ENCODE measurements around the gene CCDC97.

Gene CCDC97

DNA sequence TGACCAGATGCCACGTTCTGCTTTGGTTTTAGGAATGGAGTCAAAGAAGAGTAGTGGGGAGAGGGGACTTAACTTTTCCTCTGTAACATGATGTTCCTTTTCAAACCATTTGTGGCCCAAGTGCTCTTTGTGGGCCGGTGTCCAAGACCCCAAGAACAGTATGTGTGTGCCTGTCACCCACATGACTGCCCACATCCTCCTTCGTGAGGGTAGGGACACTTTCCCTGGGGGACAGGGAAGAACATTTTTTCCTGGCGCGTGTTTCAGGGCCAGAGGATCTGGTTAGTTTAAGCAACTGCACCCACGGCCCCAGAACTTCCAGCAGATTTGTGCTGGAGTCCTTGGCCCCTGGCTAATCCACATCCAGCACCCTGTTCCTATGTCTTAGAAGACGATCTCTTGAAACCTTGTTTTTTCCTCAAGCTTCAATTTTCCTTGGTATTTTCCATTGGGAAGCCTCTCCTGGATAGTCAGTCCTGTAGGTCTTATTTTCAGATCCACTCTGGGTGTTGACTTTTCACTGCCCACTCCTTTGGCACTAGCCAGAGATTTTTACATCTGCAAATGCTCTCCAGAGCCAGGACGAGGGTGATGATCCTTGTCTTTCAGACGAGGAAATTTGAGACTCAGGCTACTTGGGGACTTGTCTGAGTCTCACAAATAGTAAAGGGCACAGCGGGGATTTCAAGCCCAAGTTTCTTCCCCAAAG, 10.8 kb upstream of the CCDC97 start:
- DNase-seq, result no peak

GRCh38 chr19:41299755-41300089, 10.2 kb upstream of the CCDC97 start:
- DNase-seq, result no peak

DNA sequence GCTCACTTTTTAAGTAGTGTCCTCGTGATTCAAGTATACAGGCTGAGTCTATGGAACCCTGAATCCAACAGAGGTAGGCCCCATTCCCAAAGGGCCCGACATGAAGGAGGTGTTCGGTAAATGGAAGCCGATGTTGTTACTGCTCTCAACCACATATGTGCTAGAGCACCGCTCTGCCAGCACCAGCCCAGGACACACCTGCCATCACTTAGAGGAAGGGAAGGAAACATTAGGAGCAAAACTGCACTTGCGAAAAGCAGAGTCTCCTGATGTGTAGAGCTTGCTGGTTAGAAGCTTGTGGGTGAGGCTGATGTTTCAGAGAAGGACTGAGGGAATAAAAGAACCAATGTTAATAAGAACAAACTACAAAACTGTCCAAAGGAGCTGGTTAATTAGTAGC, 9.4 kb upstream of the CCDC97 start:
- DNase-seq, result no peak

DNA sequence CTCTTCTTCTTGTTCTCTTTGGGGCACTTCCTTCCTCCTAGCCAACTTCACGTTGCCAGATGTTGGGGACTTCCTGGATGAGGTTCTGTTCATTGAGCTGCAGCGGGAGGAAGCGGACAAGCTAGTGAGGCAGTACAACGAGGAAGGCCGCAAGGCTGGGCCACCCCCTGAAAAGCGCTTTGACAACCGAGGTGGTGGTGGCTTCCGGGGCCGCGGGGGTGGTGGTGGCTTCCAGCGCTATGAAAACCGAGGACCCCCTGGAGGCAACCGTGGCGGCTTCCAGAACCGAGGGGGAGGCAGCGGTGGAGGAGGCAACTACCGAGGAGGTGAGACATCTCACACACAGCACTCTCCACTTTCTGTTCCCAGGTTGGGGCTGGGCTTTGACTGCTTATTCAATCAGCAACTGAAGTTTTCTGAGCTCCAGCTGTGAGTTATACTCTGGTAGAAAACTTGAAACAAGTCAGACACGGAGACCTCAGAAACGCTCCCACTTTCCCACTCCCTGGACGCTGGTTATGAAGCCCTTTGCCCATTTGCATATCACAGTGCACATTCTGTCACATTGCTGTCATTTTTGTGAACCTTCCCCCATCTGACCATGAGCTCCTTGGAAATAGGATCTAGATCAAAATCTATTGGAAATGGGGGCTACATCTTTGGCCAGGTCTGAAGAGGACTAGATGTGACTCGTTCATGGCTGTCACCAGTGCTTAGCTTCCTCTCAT, 7.2 kb upstream of the CCDC97 start:
- no peak for DNase-seq

- no peak for DNase-seq
Observed at GRCh38 chr19:41303954-41304353, 6.0 kb upstream of the CCDC97 start.

GRCh38 chr19:41304706-41305483, 5.1 kb upstream of the CCDC97 start:
- no peak for DNase-seq

- DNase-seq, result no peak
Observed at GRCh38 chr19:41305927-41306793, 3.8 kb upstream of the CCDC97 start.

GRCh38 chr19:41307090-41307875, 2.7 kb upstream of the CCDC97 start:
- DNase-seq, result no peak

DNA sequence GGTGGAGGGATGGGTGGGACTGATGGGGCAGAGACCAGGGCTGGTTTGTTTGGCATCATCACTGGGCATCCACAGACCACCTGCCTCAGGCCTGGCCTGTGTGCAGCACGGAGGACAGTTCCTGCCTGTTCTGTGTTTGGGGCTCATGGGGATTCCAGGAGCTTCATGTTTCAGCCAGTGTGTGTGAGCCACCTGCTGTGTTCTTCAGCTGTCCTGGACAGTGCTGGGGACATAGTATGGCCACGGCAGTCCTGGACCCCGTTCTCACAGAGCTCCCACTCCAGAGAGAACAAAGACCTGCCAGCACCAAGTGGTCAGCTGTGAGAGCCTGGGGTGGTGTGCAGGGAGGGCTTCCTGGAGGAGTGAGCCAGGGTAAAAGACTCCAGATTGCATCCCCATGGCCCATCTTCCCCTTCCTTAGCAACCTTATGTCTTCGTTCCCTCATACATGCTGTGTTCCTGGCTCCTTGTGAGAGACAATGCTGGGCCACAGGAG, 2.0 kb upstream of the CCDC97 start:
- no peak for DNase-seq

DNA sequence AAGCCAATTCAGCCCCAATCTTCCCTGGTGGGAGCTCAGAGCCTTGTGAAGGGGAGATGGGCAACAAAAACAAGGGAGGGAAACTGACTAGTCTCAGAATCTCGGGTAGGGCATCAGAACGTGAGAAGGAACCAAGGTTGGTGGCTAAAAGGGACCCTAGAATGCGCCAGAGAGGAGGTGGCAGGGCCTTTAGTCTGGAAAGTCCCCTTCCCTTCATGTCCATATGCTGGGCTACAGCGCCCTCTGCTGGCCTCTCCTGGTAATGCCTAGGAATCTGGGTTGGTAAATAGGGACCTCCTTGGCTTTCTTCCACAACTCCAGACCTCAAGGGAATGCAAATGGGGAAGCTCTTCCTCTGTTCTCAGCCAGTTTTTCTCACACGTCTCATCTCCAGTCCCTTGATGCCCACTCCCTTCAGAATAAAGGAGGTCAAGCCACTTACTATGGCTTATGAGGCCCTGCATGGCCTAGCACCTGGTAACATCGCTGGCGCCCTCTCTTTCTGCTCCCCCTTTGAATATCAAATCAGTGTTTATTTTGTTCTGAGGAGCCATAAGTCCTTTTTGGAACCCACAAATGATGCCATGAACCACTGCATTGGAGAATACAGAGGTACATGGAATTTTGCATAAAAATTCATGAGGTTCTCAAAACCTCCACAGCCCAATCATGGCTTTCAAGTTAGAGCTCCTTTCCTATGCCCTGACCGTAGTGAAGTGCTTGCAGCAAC, 1.4 kb upstream of the CCDC97 start:
- DNase-seq, result peak; percentile 68

GRCh38 chr19:41309180-41310032, 566 bp upstream of the CCDC97 start:
- DNase-seq, result no peak

GRCh38 chr19:41311072-41311471, 1.1 kb downstream of the CCDC97 start:
- no peak for DNase-seq

- DNase-seq, result no peak
Observed at GRCh38 chr19:41311613-41312012, 1.6 kb downstream of the CCDC97 start.

DNA sequence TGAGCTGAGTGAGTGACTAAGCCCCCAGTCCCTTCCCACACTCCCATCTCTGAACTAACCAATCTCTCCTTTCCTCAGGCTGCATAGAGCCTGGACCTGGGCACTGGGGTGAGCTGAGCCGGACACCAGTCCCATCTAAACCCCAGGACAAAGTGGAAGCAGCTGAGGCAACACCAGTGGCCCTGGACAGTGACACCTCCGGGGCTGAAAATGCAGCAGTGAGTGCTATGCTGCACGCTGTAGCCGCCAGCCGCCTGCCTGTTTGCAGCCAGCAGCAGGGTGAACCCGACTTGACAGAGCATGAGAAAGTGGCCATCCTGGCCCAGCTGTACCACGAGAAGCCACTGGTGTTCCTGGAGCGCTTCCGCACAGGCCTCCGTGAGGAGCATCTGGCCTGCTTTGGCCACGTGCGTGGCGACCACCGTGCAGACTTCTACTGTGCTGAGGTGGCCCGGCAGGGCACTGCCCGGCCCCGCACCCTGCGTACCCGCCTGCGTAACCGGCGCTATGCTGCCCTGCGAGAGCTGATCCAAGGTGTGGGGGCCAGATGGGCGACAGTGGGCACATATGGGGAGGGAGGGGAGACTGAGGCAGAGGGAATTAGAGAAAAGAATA, 6.4 kb downstream of the CCDC97 start:
- no peak for DNase-seq

DNA sequence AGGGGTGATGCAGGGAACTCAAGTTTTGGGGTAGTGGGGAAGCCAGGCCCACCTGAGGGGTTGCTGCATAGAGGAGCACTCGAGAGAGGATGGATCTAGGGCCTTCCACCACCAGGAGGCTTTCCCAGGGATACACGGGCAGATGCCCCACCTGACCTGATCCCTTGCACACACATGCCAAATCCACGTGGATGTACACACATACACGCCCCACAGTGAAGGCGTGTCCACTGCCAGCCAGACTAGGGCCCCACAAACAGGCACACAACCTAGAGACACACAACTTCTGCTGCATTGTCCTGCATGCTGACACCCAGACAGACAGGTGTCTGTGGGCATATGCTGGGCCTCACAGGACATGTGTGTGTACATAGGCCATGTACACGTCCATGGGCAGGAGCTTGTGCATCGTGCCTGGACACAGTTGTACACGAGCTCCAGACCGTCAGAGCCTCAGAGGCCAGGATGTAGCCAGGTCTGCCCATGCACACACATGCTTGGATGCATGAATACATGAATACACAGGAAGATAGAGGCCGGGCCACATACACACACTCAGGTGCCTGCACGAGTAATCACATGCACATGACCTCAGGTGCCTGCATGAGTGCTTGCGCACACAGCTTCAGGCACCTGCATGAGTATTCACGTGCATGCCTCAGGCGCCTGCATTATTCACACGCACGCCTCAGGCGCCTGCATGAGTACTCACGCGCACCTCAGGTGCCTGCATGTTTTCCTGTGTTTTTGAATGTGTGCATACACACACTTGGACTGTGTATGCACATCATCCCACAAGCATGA, 8.9 kb downstream of the CCDC97 start:
- no peak for DNase-seq

DNA sequence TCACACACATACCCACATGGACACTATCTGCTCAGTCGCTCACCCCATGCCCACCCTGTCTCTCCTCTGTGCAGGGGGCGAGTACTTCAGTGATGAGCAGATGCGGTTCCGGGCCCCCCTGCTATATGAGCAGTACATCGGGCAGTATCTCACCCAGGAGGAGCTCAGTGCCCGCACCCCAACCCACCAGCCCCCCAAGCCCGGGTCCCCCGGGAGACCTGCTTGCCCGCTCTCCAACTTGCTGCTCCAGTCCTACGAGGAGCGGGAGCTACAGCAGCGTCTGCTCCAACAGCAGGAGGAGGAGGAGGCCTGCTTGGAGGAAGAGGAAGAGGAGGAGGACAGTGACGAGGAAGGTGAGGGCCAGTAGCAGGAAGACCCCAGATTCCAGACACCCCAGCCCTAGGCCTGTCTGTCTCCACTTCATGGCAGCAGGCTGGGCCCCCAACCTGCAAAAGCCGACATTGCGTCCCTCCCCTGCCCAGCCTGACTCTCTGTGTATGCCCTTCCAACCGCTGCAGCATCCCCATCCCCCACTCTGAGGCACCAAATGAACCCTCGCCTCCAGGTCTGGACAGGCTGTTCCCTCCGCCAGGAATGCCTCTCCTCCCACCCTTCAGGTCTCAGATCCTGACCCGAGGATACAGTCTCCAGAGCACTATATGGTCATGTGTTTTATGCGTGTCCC, 9.7 kb downstream of the CCDC97 start:
- DNase-seq, result no peak

- DNase-seq, result no peak
Observed at GRCh38 chr19:41320185-41320518, 10.2 kb downstream of the CCDC97 start.

DNA sequence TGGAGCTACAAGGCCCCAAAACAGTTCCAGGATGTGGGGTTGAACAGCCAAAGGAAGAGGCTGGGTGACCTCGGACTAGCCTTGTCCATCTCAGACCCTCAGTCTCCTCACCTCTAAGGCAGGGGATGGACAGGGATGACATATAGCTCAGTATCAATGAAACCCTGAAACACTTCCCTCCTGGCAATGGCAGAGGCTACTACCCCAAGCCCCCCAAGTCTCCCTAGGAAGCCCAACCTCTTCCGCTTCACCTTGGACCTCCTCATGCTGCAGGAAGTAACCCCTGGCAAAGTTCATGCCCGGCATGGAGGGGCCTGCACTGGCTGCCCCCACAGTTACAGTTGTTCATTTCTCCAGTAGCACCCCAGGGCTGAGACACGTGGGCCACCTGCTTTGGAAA, 10.6 kb downstream of the CCDC97 start:
- DNase-seq, result no peak
